Measurements from ENCODE around the gene ARID5B.
"Not testable (repeated sequence)": the region's sequence is repeated elsewhere in the genome, so short reads cannot be mapped to it uniquely, and the experiment has no call there.

ARID5B gene

GRCh38 chr10:62017491-62017870, 116.0 kb downstream of the ARID5B start:
- DNase-seq: no peak

GRCh38 chr10:62018131-62018911, 116.8 kb downstream of the ARID5B start:
- no peak for DNase-seq

- DNase-seq: no peak
Observed at GRCh38 chr10:62019013-62019684, 117.7 kb downstream of the ARID5B start.

- no peak for DNase-seq
Observed at GRCh38 chr10:62019685-62020359, 118.3 kb downstream of the ARID5B start.

- no peak for DNase-seq
Observed at GRCh38 chr10:62021128-62021665, 119.7 kb downstream of the ARID5B start.

- no peak for DNase-seq
Observed at GRCh38 chr10:62021978-62022802, 120.7 kb downstream of the ARID5B start.

GRCh38 chr10:62022830-62023229, 121.3 kb downstream of the ARID5B start:
- DNase-seq: no peak

GRCh38 chr10:62023329-62023728, 121.8 kb downstream of the ARID5B start:
- DNase-seq: no peak

- DNase-seq: no peak
Observed at GRCh38 chr10:62024026-62024701, 122.7 kb downstream of the ARID5B start.

GRCh38 chr10:62025134-62025794, 123.8 kb downstream of the ARID5B start:
- no peak for DNase-seq

- DNase-seq: no peak
Observed at GRCh38 chr10:62025901-62026879, 124.7 kb downstream of the ARID5B start.

- no peak for DNase-seq
Observed at GRCh38 chr10:62027841-62028501, 126.5 kb downstream of the ARID5B start.

GRCh38 chr10:62028502-62028842, 127.0 kb downstream of the ARID5B start:
- DNase-seq: not testable (repeated sequence)

GRCh38 chr10:62029401-62029800, 127.9 kb downstream of the ARID5B start:
- DNase-seq: no peak

GRCh38 chr10:62031507-62031906, 130.0 kb downstream of the ARID5B start:
- no peak for DNase-seq

GRCh38 chr10:62033125-62033524, 131.6 kb downstream of the ARID5B start:
- no peak for DNase-seq

GRCh38 chr10:62034096-62034640, 132.7 kb downstream of the ARID5B start:
- no peak for DNase-seq

- DNase-seq: no peak
Observed at GRCh38 chr10:62036186-62037081, 134.9 kb downstream of the ARID5B start.
